Kidney epithelial cell (primary cell): ENCODE measurements around the gene WDR45. TPM values are rescaled to one million over a fixed set of nuclear protein-coding genes. Genes with fewer than 3 reads are reported as not detected.
A peak's percentile ranks its signal among the peaks of the same experiment; 100 is the strongest.

Experiments
- DNase-seq: peaks from one replicate; pipeline ENCODE4 v3.0.0-alpha.2; 2010; ENCODE audit warnings: low read depth
- H3K27me3 ChIP-seq: 2 replicates; pipeline ENCODE4 v1.6.0; 2011; ENCODE audit warnings: low read length; ENCODE audit not compliant: control insufficient read depth, insufficient read depth
- H3K36me3 ChIP-seq: 2 replicates; pipeline ENCODE4 v1.5.1; 2011; ENCODE audit warnings: low read length; ENCODE audit not compliant: control insufficient read depth, insufficient read depth
- H3K4me3 ChIP-seq: 2 replicates; pipeline ENCODE4 v1.5.1; 2011; ENCODE audit warnings: low read depth, mild to moderate bottlenecking, control low read depth, low read length
- CTCF ChIP-seq: IDR thresholded peaks from 2 replicates; pipeline ENCODE4 v1.5.1; 2011; ENCODE audit warnings: mild to moderate bottlenecking, moderate library complexity, low read length, control low read depth, inconsistent platforms; ENCODE audit not compliant: insufficient read depth, poor library complexity, severe bottlenecking
- total RNA-seq: library from RNA; depleted of rRNA; stranded (reverse); fragments of >200 nt; gene quantifications from 2 replicates; pipeline ENCODE4 v1.2.3, GENCODE V29; 2015

WDR45 gene
- total RNA-seq, 1 donor from 2014 or later: 117 TPM

DNA sequence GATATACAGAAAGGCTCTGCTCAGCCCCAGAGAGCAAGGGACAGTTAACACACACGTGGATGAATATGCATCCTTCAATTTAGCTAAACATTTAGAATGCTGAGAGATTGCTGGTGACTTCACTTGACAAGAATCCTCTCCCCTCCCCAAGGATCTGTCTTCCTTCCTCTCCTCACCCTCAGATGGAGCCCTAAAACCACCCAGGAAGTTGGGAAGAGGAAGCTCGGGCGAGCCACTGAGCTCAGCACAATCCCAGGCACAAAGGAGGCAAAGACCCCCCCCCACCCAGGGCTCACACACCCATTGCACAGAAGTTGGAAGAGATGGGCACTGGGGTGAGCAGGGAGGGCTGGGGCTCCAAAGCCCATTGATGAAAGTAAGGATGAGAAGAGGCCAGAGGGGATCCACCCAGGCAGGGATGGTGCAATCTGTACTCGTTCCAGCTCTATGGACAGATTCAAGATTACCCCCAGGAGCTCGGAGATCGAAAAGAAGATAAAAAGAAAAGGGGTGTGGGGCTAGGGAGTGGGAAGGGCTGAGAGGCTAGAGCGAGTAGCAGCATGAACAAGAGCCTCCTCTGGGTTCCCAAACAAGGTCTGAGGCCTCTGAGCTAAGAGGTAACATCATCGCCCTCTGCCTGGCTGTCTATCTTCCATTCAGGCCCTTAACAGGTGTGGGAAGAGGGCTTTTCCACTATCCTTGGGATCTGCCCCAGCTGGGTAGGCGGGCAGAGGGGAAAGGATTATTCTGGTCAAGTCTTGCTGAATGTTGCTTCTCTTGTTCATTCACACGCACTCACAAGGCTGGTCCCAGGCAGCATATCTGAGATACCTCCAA is 37.7 kb downstream of the WDR45 start:
- no peaks in the 10 kb centered on the region for H3K27me3 ChIP-seq
- peak overlapping the region; percentile 52 for H3K4me3 ChIP-seq
- H3K36me3 ChIP-seq: no peaks in the 10 kb centered on the region
- no peak for DNase-seq
- no peak for TF ChIP-seq CTCF

- Histone ChIP-seq H3K36me3 (no peaks in the 10 kb centered on the region), H3K27me3 (no peaks in the 10 kb centered on the region), H3K4me3 (peak overlapping the region; percentile 20)
- TF ChIP-seq CTCF: no peak
- no peak for DNase-seq
These were observed 39.2 kb downstream of the WDR45 start for GRCh38 chrX:49040376-49040955.

GRCh38 chrX:49039598-49040375 is 39.9 kb downstream of the WDR45 start:
- TF ChIP-seq CTCF: peak; percentile 18
- no peaks in the 10 kb centered on the region for H3K27me3 ChIP-seq
- DNase-seq: peak; percentile 84
- peak overlapping the region; percentile 20 for H3K4me3 ChIP-seq
- no peaks in the 10 kb centered on the region for H3K36me3 ChIP-seq

- no peak for TF ChIP-seq CTCF
- DNase-seq: no peak
- no peaks in the 10 kb centered on the region for H3K27me3 ChIP-seq
- H3K4me3 ChIP-seq: no peak overlapping the region
- H3K36me3 ChIP-seq: no peaks in the 10 kb centered on the region
These were observed 41.7 kb downstream of the WDR45 start for GRCh38 chrX:49037883-49038475.

- no peak for TF ChIP-seq CTCF
- H3K27me3 ChIP-seq: no peaks in the 10 kb centered on the region
These were observed 49.4 kb downstream of the WDR45 start for GRCh38 chrX:49030283-49030682.

More at GRCh38 chrX:49030283-49030682, 49.4 kb downstream of the WDR45 start:
- Histone ChIP-seq H3K4me3 (no peak overlapping the region), H3K36me3 (no peaks in the 10 kb centered on the region)
- no peak for DNase-seq
